HG02970 (cell line): ENCODE measurements around the gene COL25A1.
A peak's percentile ranks its signal among the peaks of the same experiment; 100 is the strongest.
"Not testable (repeated sequence)": the region's sequence is repeated elsewhere in the genome, so short reads cannot be mapped to it uniquely, and the experiment has no call there.

Experiments used
- ATAC-seq: cut with Tn5 transposase; IDR thresholded peaks from one replicate; pipeline ENCODE4 v1.9.1; 2021; ENCODE audit warnings: mild to moderate bottlenecking, moderate library complexity, moderate number of reproducible peaks; ENCODE audit not compliant: unreplicated experiment, low FRiP score

COL25A1 gene

DNA sequence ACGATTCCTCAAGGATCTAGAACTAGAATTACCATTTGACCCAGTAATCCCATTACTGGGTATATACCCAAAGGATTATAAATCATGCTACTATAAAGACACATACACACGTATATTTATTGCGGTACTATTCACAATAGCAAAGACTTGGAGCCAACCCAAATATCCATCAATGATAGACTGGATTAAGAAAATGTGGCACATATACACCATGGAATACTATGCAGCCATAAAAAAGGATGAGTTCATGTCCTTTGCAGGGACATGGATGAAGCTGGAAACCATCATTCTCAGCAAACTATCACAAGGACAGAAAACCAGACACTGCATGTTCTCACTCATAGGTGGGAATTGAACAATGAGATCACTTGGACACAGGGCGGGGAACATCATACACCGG is 368.5 kb downstream of the COL25A1 start:
- not testable (repeated sequence) for ATAC-seq

DNA sequence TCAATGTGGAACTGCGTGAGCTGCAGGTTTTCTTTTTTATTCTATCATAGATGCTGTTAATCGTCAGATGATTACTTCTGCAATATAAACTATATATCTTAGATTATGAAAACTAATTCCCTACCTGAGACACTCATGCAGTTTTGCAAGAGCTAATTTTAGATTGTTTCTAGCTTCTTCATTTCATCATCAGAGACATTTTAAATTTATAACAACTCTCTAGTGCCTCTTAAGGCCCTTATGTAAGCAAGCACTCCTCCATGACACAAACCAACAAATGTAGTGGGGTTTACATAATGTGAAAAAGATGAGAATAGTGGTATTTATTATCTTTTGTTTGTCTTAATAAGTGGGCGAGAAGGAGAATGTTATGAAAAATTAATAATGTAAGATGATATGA is 369.4 kb downstream of the COL25A1 start:
- ATAC-seq, result no peak

DNA sequence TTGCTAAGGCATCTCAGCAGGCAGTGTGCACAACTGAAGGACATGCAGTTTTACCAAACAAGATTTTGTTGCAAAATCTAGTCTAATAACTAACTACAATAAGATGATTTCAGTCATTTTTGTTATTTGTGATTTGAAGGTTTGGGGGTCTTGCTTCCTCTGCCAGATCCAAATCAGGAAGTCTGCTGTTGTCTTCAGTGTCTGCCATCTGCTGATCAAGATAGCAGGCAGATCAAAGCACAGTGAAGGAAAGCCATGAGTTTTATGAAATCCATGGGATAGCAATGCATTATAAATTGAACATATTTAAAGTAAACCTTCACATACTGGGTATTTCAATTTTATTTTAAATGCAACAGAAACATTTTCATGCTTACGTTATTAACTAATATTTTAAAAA is 370.5 kb downstream of the COL25A1 start:
- no peak for ATAC-seq

DNA sequence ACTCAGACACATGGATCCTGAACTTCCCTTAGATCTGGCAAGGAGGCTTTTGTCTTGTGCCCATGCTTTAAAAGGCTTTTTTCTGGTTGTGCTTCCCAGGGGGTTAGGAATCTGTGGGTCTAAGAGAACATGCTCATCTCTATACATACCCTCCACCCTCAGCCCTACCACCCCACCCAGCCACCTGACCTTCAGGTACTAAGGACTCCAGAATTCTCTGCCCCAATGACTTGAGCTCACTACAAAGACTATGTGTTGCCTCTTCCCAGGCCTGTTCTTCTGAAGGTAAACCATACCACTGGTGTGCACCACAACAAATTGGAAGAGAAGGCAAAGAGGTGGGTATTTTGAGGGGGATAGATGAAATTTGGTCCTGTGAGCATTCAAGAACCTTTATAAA is 372.3 kb downstream of the COL25A1 start:
- ATAC-seq, result no peak

DNA sequence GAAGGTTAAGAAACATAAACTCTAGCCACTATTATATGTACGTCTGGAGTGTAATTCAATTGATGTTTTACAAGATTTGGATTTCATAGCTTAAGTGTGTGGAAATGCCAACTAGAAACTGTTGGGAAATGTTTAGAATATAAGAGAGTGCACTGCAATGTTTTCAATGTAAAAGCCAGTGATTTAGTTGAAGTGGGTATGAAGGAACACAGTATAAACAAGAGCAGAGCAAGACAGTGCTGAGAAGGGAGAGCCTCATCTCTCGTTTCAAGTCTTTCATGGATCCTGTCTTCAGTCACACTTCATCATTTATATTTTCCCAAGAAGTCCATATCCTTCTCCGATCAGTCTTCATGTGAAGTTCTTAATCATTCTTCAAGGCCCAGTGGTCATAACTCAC is 375.7 kb downstream of the COL25A1 start:
- ATAC-seq, result no peak

DNA sequence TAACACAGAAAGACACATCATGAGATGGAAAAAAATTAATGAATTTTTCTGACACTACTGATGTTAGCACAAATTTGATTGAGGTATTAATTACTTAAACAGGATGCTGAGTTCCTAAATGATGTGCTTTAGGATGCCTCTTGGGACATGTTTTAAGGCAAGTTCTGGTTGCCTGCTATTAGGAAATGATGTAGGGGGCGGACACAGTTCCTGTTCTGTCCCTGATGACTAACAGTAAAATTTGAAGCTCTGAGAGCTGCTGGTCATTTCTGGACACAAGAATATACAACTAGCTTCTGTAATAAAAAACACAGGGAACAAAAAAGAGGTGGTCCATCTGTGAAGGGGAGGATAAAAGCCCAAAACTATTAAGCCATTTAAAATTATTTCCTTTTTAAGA is 376.4 kb downstream of the COL25A1 start:
- ATAC-seq, result no peak

DNA sequence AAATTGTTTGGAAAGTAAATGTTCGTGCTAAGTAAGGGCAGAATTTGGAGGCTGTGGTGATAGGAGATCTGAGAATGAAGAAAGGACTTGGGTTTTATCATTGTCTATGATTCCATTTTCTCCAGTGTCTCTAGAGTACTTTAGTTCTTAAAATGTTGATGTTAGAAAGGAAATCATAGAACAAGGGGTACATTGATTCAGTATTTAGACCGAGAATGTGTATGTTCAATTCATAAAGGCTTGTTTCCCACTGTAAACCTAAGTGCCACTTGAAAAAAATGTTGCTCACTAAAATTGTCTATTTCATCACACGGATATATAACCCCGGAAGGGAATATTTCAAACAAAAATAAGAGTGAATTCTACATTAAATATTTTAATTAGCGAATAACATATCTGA is 380.3 kb downstream of the COL25A1 start:
- ATAC-seq, result no peak

DNA sequence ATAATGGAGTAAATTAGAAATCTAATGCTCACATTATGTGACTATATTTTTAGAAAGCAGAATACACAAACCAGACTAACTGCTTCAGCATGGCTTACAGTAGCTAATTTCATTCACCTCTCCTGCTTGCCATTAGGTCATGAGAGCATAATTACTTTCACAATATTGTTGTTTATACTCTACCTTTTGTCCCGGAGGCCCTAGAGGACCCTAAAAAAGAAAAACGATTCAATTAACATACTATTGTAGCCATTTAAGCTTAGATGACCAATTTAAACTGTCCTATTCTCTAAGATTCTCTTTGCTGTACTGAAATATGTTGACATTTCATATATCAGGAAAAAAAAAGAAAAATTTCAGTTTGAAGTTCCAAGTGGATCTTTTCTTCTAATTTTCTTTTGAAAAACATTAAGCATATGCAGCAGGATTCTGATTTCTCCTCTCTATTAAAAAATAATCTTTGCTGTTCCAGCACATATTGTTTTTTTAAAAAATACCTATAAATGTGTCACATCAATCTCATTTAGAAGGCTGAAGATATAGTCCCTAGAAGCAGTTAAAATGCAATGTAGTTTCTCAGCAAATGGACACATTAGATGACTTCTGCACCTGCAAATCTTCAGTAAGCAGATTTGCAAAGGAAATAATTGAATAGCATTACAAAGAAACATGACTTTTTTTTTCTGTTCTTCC is 381.9 kb downstream of the COL25A1 start:
- no peak for ATAC-seq

DNA sequence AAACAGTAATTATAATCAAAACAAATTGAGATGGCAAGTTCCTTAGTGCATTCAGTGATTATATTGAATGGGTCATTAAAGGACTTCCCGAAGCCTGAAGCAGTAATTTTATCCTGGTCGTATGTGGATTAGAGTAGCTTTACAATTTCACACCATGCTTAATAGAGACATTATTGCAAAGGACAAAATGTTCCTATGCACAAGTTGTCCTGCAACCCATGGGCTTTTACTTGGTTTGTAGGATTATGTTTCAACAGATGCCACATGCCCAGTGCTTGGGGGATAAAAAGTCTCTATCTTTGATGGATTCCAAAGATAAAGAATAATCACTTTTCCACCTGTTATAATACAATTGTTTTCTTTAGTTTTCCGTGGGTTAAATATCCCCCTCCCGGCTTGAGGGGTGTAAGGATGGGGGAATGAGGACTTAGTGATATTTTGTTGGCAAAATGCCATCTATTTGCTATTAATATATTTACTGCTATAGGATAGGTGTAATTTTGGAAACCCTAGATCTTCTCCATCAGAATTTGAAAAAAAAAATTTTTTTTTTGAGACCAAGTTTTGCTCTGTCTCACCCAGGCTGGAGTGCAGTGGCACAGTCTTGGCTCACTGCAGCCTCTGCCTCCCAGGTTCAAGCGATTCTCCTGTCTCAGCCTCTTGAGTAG is 383.1 kb downstream of the COL25A1 start:
- ATAC-seq, result no peak

DNA sequence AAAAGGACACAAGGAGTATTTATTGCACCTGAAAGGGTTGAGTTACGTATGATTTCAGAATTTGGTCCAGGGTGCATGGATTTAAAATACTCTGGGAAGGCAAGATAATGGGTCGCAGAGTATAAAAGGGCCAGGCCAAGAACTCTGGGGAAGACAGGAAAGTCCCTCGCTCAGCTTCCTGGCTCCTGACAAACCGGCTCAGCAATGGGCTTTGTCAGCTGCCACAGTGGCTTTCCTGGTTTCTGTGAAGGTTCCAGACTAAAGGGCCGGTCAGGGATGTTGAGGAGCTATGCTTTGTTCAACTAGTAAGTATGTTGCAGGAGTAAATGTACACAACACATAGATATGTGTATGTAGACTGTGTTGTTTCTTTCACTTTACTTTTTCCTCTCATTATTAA is 385.2 kb downstream of the COL25A1 start:
- ATAC-seq, result no peak

DNA sequence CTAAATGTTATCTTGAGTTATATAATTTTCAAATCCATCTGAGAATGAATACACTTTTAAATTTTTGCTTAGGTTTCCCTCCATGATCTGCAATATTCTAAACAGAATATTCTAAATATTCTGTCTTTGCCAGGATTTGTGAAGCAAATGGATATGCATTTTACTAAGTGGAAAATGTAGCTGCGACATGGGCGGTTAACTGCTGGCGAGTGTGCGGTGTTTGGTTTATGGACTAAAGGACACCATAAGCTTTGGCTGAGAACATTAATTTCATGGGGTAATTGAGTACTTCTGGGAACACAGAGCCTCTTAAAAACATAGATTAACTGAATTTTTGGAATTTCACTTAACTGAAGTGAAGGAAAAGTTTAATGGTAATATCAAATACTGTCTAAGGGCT is 385.8 kb downstream of the COL25A1 start:
- ATAC-seq, result no peak

DNA sequence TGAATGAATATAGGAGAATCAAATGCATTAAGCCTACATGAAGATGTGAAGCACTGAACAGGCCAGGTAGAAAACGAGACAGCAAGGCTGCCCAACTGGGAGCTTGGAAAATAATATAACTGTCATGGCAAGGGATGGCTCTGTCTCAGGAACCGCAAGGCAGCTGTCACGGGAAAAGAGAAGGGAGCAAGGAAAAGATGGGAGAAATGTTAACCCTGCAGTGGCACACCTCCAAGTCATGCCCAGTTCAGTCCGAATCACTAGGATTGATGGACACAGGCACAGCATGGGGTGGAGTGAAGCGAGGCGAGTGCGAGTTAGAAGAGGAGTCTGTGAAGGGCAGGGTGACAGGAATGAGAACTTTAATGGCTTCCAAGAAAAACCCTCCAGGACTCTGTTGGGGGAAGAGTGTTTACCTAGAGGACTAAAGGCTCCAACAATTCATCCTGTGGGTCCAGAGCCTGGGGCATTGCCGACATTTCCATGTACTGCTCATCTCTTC is 395.5 kb downstream of the COL25A1 start:
- ATAC-seq, result no peak

DNA sequence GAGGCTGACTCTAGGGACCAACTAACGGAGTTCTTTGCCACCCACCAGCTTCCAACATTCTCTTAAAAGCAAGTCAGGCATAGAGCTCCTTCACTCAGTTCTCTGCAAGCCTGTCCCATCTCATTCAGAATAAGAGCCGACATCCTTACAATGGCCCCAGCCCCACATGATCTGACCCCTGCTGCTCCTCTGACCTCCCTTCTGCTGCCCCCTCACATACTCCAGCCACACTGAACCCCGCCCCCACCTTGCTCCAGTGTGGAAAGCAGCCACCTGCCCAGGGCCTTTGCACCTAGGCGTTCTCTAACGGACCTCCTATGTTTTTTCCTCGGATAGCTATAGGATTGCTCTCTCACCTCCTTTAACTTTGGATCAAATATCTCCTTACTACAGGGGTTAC is 396.5 kb downstream of the COL25A1 start:
- no peak for ATAC-seq

DNA sequence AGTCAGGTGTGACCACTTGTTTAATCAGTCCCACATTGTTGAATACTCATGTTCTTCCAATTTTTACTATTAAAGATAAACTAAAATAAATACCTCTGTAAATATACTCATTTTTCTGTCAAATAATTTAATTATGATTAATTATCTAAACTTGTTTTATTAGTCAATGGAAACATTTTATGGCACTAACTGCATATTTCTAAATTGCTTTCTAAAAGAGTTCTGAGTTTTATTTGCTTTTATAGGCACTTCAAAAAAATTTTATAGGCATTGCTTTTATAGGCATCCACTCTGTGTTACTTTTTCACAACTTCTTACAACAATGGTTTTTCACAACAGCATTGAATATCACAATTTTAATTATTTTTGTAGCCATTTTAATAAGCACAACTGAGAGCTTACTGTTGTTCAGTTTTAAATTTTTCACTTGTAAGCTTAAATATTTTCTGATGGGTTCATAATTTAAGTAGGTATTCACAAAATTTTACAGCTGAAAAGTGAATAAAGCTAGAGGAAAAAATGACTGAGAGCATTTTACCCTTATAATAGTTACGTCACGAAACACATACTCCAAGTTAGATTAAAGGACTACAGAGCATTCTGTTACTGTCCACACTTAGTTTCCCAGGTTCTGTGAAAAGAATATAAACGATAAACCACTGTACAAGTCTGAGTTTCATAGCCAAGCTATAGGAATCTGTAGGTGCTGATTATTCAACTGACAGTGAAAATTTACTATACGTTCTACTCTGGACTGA is 398.8 kb downstream of the COL25A1 start:
- no peak for ATAC-seq

DNA sequence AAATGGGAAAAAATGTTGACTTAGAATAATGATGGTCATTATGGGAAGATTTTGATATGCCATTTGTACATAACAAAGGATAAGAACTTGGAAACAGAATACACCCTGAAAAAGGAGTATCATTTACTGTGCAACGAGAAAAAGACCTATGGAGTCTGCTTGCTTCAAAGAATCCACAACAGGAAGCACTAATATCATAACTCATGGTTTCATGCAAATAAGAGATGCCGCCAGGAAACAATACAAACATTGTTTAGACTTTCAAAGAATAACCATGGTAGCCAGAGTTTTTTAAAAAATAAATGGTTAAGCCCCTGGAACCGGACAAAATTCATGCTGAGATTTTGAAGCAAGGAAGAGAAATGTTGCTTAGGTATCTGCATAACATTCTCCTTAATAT is 399.7 kb downstream of the COL25A1 start:
- peak; percentile 50 for ATAC-seq

DNA sequence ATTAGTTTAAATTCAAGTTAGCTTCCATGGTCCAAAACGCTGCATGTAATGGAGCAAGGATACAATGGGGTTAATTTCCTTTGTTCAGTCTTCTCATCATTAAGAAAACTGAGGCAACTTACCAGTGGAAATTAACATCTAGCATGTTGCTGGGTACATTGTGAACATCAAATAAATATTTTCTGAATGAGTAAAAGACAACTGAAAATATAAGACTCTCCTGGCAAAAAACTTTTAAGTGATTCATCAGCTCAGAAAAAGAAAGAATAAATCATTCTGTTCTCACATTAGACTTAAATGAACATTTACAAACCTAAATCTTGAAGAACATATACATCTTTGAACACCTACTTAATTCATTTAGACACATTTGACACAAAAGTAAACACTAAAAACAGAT is 401.2 kb downstream of the COL25A1 start:
- no peak for ATAC-seq

DNA sequence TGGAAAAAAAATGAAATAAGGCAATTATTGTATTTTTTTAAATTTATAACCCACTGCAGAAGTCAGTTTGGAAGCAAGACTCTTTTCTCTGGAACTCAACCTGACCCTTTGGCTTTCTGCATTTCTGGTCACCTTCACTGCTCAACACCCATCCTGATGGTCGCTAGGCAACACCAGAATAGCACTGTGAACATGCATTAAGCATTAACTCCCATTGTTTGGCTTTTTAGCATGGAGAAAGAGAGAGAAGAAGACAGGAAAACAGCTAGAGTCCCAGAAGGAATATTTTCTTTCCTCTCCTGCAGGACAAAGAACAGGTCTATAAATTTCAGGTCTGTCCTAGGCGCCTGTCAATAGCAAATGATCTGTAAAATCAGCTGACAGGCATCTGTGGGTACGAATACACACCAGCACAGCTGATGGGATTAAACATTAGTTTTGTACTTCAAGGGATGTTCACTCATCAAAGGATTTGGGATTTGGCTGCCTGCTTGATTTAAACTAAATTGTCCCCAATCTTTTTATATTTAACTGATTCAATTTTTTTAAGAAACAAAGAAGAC is 402.4 kb downstream of the COL25A1 start:
- no peak for ATAC-seq

DNA sequence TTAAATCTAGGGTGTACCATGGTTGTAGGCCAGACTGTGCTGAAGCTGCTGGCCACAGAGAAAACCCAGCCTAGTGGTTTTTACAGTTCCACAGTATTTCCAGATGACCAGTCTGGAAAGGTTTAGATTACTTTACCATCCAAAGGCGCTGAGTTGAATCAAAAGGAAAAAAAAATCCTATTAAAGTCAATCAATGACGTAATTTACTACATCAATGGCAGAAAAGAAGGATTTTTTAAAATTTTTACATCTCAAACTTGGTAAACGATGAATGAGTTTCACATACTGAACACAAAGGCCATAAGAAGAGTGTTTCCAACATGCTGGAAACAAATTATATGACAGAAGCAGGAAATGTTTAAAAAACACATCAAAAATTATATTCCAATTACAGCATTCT is 409.0 kb downstream of the COL25A1 start:
- ATAC-seq, result no peak

DNA sequence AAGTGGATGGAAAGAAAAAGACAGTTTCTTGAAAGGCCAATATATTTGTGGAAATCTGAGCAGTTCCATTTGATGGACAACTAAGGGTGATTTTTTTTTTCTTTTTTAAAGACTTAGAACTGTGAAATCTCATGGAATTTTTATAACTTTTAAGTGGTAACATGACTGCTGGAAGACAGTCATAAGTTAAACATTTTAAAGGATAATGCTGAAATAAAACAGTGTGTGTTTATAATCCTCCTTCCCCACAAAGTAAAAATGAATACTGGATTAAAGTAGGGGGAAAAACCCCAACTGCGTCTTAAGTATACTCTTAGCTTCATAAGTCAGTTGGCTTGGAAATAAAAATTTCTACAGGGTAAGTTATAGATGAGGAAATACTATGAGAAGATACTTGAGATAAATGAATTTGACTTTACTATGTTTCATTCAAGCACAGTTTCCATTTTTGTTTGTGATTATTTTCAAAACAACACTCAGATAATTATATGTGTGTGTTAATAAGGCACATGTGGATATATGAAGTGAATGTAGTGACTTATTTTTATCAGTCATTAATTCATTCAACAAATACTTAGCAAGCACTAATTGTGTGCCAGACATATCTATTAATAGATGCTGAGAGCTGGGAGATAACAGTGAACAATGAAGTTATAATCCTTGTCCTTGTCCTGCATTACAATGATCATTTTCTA is 410.4 kb downstream of the COL25A1 start:
- no peak for ATAC-seq

DNA sequence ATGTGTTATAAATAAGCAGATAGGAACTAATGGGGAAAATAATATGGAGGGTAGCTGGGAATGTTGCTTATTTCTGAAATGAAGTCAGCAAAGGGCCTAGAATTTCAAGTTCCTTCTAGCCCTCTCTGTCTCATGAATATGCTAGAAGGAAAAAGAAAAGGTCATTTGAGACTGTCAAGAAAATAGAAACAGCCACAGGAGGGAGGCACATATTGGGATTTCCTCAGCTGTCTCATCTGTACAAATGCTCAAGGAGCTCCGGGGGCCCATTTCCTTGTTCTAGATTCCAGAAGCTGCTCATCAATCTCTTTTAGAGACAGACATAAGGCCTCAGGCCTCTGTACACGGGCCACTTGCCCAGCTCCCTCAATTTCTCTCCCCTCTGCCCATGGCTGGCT is 412.0 kb downstream of the COL25A1 start:
- ATAC-seq, result no peak
